H9 (cell line): Measurements from ENCODE around the gene CLK4. TPM values are rescaled to one million over a fixed set of nuclear protein-coding genes. Genes with fewer than 3 reads are reported as not detected.

Source experiments
- DNase-seq: peaks from one replicate; pipeline ENCODE4 v3.0.0-alpha.2; 2017
- H2AFZ ChIP-seq: one replicate; pipeline ENCODE4 v1.6.1; 2013; ENCODE audit warnings: mild to moderate bottlenecking, low read length, control low read depth, moderate library complexity
- H2AK5ac ChIP-seq: 2 replicates; pipeline ENCODE4 v1.6.1; 2013; ENCODE audit warnings: low read length, control low read depth, mixed read lengths; ENCODE audit not compliant: insufficient read length
- H2BK120ac ChIP-seq: one replicate; pipeline ENCODE4 v1.6.1; 2013; ENCODE audit warnings: low read depth, mild to moderate bottlenecking, low read length, control low read depth, inconsistent platforms; ENCODE audit not compliant: poor library complexity, severe bottlenecking
- H2BK12ac ChIP-seq: 2 replicates; pipeline ENCODE4 v1.6.1; 2013; ENCODE audit warnings: low read length, control low read depth, mixed read lengths, low read depth; ENCODE audit not compliant: insufficient read length
- H2BK15ac ChIP-seq: 2 replicates; pipeline ENCODE4 v1.6.1; 2013; ENCODE audit warnings: low read depth, low read length, control low read depth
- H2BK20ac ChIP-seq: one replicate; pipeline ENCODE4 v1.6.1; 2013; ENCODE audit warnings: low read depth, mild to moderate bottlenecking, low read length, control low read depth, inconsistent platforms; ENCODE audit not compliant: poor library complexity, severe bottlenecking
- H2BK5ac ChIP-seq: 2 replicates; pipeline ENCODE4 v1.6.1; 2013; ENCODE audit warnings: low read length, control low read depth, mixed read lengths; ENCODE audit not compliant: insufficient read length
- H3K14ac ChIP-seq: 2 replicates; pipeline ENCODE4 v1.6.1; 2013; ENCODE audit warnings: low read length, control low read depth; ENCODE audit not compliant: insufficient read depth
- H3K18ac ChIP-seq: 2 replicates; pipeline ENCODE4 v1.6.1; 2013; ENCODE audit warnings: low read depth, mild to moderate bottlenecking, mixed read lengths, low read length, control low read depth; ENCODE audit not compliant: insufficient read length
- H3K23ac ChIP-seq: 2 replicates; pipeline ENCODE4 v1.6.1; 2013; ENCODE audit warnings: low read length, control low read depth, mixed read lengths, low read depth; ENCODE audit not compliant: insufficient read length
- H3K23me2 ChIP-seq: 2 replicates; pipeline ENCODE4 v1.6.1; 2013; ENCODE audit warnings: low read depth, mild to moderate bottlenecking, mixed read lengths, low read length, control low read depth; ENCODE audit not compliant: insufficient read length, poor library complexity, severe bottlenecking
- H3K27ac ChIP-seq: 2 replicates; pipeline ENCODE4 v1.5.1; 2013; ENCODE audit warnings: low read length, control low read depth, mixed read lengths, low read depth; ENCODE audit not compliant: insufficient read length
- H3K27me3 ChIP-seq: 2 replicates; pipeline ENCODE4 v1.6.1; 2013; ENCODE audit warnings: low read length, control low read depth, inconsistent platforms; ENCODE audit not compliant: insufficient read depth
- H3K4ac ChIP-seq: 2 replicates; pipeline ENCODE4 v1.6.1; 2013; ENCODE audit warnings: low read depth, mild to moderate bottlenecking, control low read depth, inconsistent platforms, low read length, moderate library complexity
- H3K4me1 ChIP-seq: 2 replicates; pipeline ENCODE4 v1.6.1; 2013; ENCODE audit warnings: low read length, control low read depth, inconsistent platforms; ENCODE audit not compliant: insufficient read depth
- H3K4me2 ChIP-seq: 2 replicates; pipeline ENCODE4 v1.6.1; 2013; ENCODE audit warnings: low read length, control low read depth, mixed read lengths; ENCODE audit not compliant: insufficient read length, insufficient read depth
- H3K56ac ChIP-seq: 2 replicates; pipeline ENCODE4 v1.6.1; 2013; ENCODE audit warnings: low read depth, mild to moderate bottlenecking, mixed read lengths, low read length, control low read depth; ENCODE audit not compliant: insufficient read length
- H3K79me1 ChIP-seq: 2 replicates; pipeline ENCODE4 v1.6.1; 2013; ENCODE audit warnings: low read depth, mild to moderate bottlenecking, moderate library complexity, low read length, control low read depth, inconsistent platforms; ENCODE audit not compliant: insufficient read depth, poor library complexity, severe bottlenecking
- H3K79me2 ChIP-seq: 2 replicates; pipeline ENCODE4 v1.6.1; 2013; ENCODE audit warnings: low read length, control low read depth, inconsistent platforms; ENCODE audit not compliant: insufficient read depth
- H3K9ac ChIP-seq: 2 replicates; pipeline ENCODE4 v1.6.1; 2013; ENCODE audit warnings: low read length, control low read depth, mixed read lengths; ENCODE audit not compliant: insufficient read length; ENCODE audit errors: extremely low read depth
- H3K9me3 ChIP-seq: one replicate; pipeline ENCODE4 v1.6.1; 2013; ENCODE audit warnings: low read depth, low read length, inconsistent platforms; ENCODE audit not compliant: control insufficient read depth
- H3T11ph ChIP-seq: one replicate; pipeline ENCODE4 v1.6.1; 2013; ENCODE audit warnings: mild to moderate bottlenecking, low read length, control low read depth, inconsistent platforms
- H4K20me1 ChIP-seq: one replicate; pipeline ENCODE4 v1.6.1; 2013; ENCODE audit not compliant: control insufficient read depth, insufficient read length, insufficient read depth
- H4K5ac ChIP-seq: 2 replicates; pipeline ENCODE4 v1.6.1; 2013; ENCODE audit warnings: low read depth, mild to moderate bottlenecking, mixed read lengths, low read length, control low read depth; ENCODE audit not compliant: insufficient read length
- H4K8ac ChIP-seq: replicated peaks from 2 replicates; pipeline ENCODE4 v1.6.1; 2013; ENCODE audit warnings: low read length, control low read depth, mixed read lengths, low read depth; ENCODE audit not compliant: insufficient read length
- H4K91ac ChIP-seq: 2 replicates; pipeline ENCODE4 v1.6.1; 2013; ENCODE audit warnings: low read depth, mild to moderate bottlenecking, moderate library complexity, mixed read lengths, low read length, control low read depth; ENCODE audit not compliant: insufficient read length
- H3K27ac Mint-ChIP-seq, 3 experiments: 2 replicates in 2 of 3; 3 replicates in 1 of 3; pipeline ENCODE4 v1.8.0; 2020 to 2021; ENCODE audit warnings: mixed read lengths in 3 of 3, mild to moderate bottlenecking in 1 of 3, moderate library complexity in 1 of 3
- H3K27me3 Mint-ChIP-seq: 2 replicates; pipeline ENCODE4 v1.8.0; 2021; ENCODE audit warnings: low read depth, mild to moderate bottlenecking, moderate library complexity, mixed read lengths
- H3K36me3 Mint-ChIP-seq, 3 experiments: 2 replicates in 2 of 3; 3 replicates in 1 of 3; pipeline ENCODE4 v1.8.0; 2020 to 2021; ENCODE audit warnings: low read depth in 3 of 3, mixed read lengths in 3 of 3; ENCODE audit not compliant: insufficient read depth in 1 of 3
- H3K4me1 Mint-ChIP-seq, 2 experiments: 2 replicates each; pipeline ENCODE4 v1.8.0; 2020; ENCODE audit warnings: mixed read lengths in 2 of 2
- H3K4me3 Mint-ChIP-seq, 2 experiments: 2 replicates in 1 of 2; 3 replicates in 1 of 2; pipeline ENCODE4 v1.8.0; 2020 to 2021; ENCODE audit warnings: mild to moderate bottlenecking in 2 of 2, mixed read lengths in 2 of 2, moderate library complexity in 1 of 2
- H3K9me3 Mint-ChIP-seq, 2 experiments: 2 replicates in 1 of 2; 3 replicates in 1 of 2; pipeline ENCODE4 v1.8.0; 2020; ENCODE audit warnings: mild to moderate bottlenecking in 2 of 2, mixed read lengths in 2 of 2, moderate library complexity in 1 of 2
- WGBS: extraction: QIAGEN DNeasy Blood & Tissue Kit; methylation state at CpG from one replicate; pipeline ENCODE4 v1.1.7; 2013; ENCODE audit warnings: missing lambda C conversion rate, low lambda C conversion rate, mixed read lengths; ENCODE audit not compliant: insufficient read length; ENCODE audit errors: extremely low coverage; 5-methylcytosine and 5-hydroxymethylcytosine counted together
- total RNA-seq: library from RNA; stranded (reverse); gene quantifications from 2 replicates; pipeline ENCODE4 v1.2.1, GENCODE V29; 2021
- TF ChIP-seq, protein P1 (sequence below): fragments of 200-600 bp; sonication (generic); conservative IDR thresholded peaks from 3 replicates; pipeline ENCODE4 v1.8.0; 2021; ENCODE audit warnings: antibody characterized with exemption, mild to moderate bottlenecking

The CLK4 gene
- total RNA-seq, 1 experiment from 2014 or later: 12.5 TPM

DNA sequence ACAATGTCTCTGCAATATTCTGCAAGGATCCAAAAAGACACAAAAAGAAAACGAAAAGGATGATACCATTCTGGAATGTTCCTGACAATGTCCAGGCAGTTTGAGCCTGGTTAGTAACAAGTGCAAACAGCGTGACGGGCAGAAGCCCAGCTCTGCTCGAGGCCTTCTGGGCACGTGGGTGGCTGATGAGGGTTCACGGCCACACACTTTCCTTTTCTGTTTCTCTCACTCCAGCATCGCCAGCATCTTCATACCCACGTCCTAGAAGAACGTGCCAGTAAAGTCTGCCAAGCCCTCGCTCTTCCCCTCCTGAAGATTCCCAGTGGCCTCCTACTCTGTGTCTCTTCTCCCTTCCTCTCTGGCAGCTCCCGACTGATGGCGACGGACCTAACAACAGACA, 73.3 kb downstream of the CLK4 start:
- H3K27ac Mint-ChIP-seq: peak overlapping the region in 1 of 3 experiments; percentile 30; a peak in 2 of 7 replicates

More for the DNA sequence above, 73.3 kb downstream of the CLK4 start:
- no peak for DNase-seq
- no peak overlapping the region for H2BK12ac ChIP-seq
- H3K4me1 Mint-ChIP-seq: peaks cover 30 to 33% of the 10 kb centered on the region in 2 experiments
- H3K27me3 Mint-ChIP-seq: peaks cover 26% of the 10 kb centered on the region
- H3K23ac ChIP-seq: no peak overlapping the region
- H4K8ac ChIP-seq: no peak overlapping the region
- no peak overlapping the region for H2BK20ac ChIP-seq
- no peak overlapping the region for H2AK5ac ChIP-seq
- H3K27ac ChIP-seq: no peak overlapping the region
- H3K36me3 Mint-ChIP-seq: peaks cover 0 to 8% (median 0%) of the 10 kb centered on the region in 3 experiments; a peak in 3 of 7 replicates
- no peak overlapping the region for H3K18ac ChIP-seq
- H4K5ac ChIP-seq: no peak overlapping the region
- no peak overlapping the region for H3K14ac ChIP-seq
- no peak overlapping the region for H3K56ac ChIP-seq
- no peak overlapping the region for H4K91ac ChIP-seq
- no CpG with 5 or more reads among the region's 13 CpGs for WGBS
- H2BK5ac ChIP-seq: no peak overlapping the region
- H3T11ph ChIP-seq: no peak overlapping the region
- TF ChIP-seq, protein P1, sequence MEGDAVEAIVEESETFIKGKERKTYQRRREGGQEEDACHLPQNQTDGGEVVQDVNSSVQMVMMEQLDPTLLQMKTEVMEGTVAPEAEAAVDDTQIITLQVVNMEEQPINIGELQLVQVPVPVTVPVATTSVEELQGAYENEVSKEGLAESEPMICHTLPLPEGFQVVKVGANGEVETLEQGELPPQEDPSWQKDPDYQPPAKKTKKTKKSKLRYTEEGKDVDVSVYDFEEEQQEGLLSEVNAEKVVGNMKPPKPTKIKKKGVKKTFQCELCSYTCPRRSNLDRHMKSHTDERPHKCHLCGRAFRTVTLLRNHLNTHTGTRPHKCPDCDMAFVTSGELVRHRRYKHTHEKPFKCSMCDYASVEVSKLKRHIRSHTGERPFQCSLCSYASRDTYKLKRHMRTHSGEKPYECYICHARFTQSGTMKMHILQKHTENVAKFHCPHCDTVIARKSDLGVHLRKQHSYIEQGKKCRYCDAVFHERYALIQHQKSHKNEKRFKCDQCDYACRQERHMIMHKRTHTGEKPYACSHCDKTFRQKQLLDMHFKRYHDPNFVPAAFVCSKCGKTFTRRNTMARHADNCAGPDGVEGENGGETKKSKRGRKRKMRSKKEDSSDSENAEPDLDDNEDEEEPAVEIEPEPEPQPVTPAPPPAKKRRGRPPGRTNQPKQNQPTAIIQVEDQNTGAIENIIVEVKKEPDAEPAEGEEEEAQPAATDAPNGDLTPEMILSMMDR: no peak
- no peaks in the 10 kb centered on the region; a peak in 2 of 5 replicates for H3K9me3 Mint-ChIP-seq
- no peak overlapping the region for H3K4ac ChIP-seq
- H3K4me2 ChIP-seq: no peak overlapping the region
- H2AFZ ChIP-seq: no peak overlapping the region
- no peaks in the 10 kb centered on the region for H3K79me2 ChIP-seq
- no peak overlapping the region for H2BK120ac ChIP-seq
- no peaks in the 10 kb centered on the region for H3K23me2 ChIP-seq
- no peak overlapping the region for H3K4me3 Mint-ChIP-seq
- H3K27me3 ChIP-seq: no peaks in the 10 kb centered on the region; the same call in 1 of the 2 replicates
- no peaks in the 10 kb centered on the region for H4K20me1 ChIP-seq
- H3K79me1 ChIP-seq: no peaks in the 10 kb centered on the region
- no peak overlapping the region for H3K9ac ChIP-seq
- H3K9me3 ChIP-seq: no peaks in the 10 kb centered on the region
- no peaks in the 10 kb centered on the region; the same call in 1 of the 2 replicates for H3K4me1 ChIP-seq
- H2BK15ac ChIP-seq: no peak overlapping the region

Other genes with a start within 250 kb of the CLK4 start
- 2.5 and 2.6 TPM in 2 replicates for gene COL23A1, start 36.7 kb downstream of the CLK4 start, total RNA-seq
- gene ZNF354A, start 103.6 kb upstream of the CLK4 start, total RNA-seq: 13.8 and 17.1 TPM in 2 replicates
- 20.1 and 20.6 TPM in 2 replicates for gene ZNF354B, start 232.9 kb upstream of the CLK4 start, total RNA-seq